ENCODE results near the gene DCDC1.

GRCh38 chr11:30863209-30863608 is 506.3 kb downstream of the DCDC1 start:
- no peak for TF ChIP-seq POLR2A (IDR thresholded peaks at IDR 0.05)
- TF ChIP-seq CTCF (IDR thresholded peaks at IDR 0.05), result no peak
- no peak for TF ChIP-seq POLR2AphosphoS5 (IDR thresholded peaks at IDR 0.05; ENCODE audit: insufficient read depth in 1 of 2, low read depth in 1 of 2)
